ENCODE measurements around the gene FAM229A. TPM values are rescaled to one million over a fixed set of nuclear protein-coding genes. Genes with fewer than 3 reads are reported as not detected.

Gene FAM229A
- total and polyA plus RNA-seq, 9 of the 15 experiments (the other 6 are each of a cell fraction or from before 2014, with no cell fraction given) = 0.04 to 21.6 (median 7.4) TPM

GRCh38 chr1:32335790-32336590 lies 26.3 kb downstream of the FAM229A start, which contains the start of gene MARCKSL1 (continued):
- TF ChIP-seq, protein P1, sequence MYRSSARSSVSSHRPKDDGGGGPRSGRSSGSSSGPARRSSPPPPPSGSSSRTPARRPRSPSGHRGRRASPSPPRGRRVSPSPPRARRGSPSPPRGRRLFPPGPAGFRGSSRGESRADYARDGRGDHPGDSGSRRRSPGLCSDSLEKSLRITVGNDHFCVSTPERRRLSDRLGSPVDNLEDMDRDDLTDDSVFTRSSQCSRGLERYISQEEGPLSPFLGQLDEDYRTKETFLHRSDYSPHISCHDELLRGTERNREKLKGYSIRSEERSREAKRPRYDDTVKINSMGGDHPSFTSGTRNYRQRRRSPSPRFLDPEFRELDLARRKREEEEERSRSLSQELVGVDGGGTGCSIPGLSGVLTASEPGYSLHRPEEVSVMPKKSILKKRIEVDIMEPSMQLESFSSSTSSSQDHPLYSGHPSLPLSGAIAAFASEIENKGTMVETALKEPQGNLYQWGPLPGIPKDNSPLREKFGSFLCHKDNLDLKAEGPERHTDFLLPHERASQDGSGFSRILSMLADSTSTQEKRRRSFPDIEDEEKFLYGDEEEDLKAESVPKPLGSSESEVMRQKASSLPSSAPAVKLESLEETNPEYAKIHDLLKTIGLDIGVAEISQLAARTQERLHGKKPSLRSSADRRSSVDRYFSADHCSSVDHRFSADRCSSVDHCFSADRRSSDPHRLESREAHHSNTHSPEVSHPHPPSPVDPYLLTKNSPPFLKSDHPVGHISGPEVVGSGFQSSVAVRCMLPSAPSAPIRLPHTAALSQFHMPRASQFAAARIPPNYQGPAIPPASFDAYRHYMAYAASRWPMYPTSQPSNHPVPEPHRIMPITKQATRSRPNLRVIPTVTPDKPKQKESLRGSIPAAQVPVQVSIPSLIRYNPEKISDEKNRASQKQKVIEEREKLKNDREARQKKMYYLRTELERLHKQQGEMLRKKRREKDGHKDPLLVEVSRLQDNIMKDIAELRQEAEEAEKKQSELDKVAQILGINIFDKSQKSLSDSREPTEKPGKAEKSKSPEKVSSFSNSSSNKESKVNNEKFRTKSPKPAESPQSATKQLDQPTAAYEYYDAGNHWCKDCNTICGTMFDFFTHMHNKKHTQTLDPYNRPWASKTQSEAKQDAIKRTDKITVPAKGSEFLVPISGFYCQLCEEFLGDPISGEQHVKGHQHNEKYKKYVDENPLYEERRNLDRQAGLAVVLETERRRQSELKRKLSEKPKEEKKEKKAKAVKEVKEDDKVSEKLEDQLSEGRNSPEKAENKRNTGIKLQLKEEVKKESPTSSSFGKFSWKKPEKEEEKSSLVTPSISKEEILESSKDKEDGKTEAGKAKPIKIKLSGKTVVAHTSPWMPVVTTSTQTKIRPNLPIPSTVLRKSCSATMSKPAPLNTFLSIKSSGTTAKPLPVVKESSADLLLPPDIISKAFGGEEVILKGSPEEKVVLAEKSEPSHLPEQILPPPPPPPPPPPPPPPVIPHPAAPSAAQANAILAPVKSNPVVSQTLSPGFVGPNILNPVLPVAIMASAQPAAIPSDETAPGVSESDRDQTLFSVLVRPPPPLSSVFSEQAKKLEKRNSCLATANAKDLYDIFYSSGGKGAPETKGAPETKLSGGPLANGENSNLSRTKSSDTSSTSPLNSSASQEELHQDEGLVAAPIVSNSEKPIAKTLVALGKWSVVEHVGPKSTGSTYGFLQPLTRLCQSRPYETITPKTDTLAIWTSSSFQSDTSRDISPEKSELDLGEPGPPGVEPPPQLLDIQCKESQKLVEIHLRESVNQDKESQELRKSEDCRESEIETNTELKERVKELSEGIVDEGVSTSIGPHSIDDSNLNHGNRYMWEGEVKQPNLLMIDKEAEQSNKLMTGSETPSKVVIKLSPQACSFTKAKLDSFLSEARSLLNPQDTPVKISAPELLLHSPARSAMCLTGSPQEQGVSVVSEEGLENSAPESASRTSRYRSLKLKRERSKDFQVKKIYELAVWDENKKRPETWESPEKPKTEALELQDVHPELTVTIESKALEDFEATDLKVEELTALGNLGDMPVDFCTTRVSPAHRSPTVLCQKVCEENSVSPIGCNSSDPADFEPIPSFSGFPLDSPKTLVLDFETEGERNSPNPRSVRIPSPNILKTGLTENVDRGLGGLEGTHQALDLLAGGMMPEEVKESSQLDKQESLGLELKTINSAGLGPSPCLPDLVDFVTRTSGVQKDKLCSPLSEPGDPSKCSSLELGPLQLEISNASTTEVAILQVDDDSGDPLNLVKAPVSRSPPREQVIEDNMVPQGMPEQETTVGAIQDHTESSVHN (IDR thresholded peaks at IDR 0.05; ENCODE audit: borderline replicate concordance in 1 of 2, low read depth in 1 of 2) = no peak
- TF ChIP-seq, protein P2, sequence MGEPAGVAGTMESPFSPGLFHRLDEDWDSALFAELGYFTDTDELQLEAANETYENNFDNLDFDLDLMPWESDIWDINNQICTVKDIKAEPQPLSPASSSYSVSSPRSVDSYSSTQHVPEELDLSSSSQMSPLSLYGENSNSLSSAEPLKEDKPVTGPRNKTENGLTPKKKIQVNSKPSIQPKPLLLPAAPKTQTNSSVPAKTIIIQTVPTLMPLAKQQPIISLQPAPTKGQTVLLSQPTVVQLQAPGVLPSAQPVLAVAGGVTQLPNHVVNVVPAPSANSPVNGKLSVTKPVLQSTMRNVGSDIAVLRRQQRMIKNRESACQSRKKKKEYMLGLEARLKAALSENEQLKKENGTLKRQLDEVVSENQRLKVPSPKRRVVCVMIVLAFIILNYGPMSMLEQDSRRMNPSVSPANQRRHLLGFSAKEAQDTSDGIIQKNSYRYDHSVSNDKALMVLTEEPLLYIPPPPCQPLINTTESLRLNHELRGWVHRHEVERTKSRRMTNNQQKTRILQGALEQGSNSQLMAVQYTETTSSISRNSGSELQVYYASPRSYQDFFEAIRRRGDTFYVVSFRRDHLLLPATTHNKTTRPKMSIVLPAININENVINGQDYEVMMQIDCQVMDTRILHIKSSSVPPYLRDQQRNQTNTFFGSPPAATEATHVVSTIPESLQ (CRISPR knock-in tag; IDR thresholded peaks at IDR 0.05) = peak; percentile 66; the same call in 1 of the 2 replicates
- TF ChIP-seq SNRNP70 (optimal IDR thresholded peaks at IDR 0.05; ENCODE audit: low read depth, low read length) (no peak), RERE (CRISPR knock-in tag; IDR thresholded peaks at IDR 0.05; ENCODE audit: borderline replicate concordance) (peak; percentile 67; the same call in 1 of the 2 replicates), HMGN3 (IDR thresholded peaks at IDR 0.05; ENCODE audit: borderline replicate concordance, extremely low read depth, insufficient read length, low read depth, low read length) (peak; percentile 4), PHB2 (IDR thresholded peaks at IDR 0.05; ENCODE audit: low read depth) (no peak), GABPB1 (CRISPR knock-in tag; IDR thresholded peaks at IDR 0.05) (peak; percentile 71)
- TF ChIP-seq, protein P3, sequence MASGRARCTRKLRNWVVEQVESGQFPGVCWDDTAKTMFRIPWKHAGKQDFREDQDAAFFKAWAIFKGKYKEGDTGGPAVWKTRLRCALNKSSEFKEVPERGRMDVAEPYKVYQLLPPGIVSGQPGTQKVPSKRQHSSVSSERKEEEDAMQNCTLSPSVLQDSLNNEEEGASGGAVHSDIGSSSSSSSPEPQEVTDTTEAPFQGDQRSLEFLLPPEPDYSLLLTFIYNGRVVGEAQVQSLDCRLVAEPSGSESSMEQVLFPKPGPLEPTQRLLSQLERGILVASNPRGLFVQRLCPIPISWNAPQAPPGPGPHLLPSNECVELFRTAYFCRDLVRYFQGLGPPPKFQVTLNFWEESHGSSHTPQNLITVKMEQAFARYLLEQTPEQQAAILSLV (tag; IDR thresholded peaks at IDR 0.05) = no peak

All from K562 (cell line).